ENCODE measurements around the gene ARHGEF38.

ARHGEF38 gene

DNA sequence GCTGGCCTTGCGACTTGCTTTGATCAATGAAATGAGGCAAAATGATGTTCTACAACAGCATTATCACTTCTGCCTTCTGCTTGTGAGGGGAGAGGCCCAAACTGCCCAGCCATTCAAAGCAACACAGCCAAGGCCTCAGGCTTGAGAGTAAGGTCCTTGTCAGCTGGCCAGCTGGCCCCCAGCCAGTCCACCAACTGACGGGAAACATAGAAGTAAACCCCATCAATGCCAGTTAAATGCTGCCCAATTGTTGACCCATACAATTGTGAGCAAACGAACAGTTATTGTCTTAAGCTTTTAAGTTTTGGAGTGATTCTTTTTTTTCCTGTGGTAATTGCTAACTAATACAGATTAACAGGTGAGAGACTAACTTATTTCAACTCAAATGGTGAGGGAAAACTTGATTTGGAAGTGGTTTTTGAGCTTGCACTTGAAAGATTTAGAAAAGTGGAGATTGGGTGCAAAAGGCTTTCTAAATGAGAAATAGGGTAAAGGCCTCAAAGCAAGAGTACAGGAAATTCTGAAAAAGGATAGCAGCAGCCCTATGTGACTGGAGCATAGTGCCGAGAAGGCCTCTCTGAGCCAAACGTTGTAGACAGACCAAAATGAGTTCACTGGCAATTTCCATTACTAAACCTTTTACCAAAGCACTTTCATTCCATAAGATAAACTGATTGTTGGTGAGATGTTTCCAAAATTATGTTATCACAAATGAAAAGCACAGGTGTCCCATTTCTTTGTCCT, 66.9 kb downstream of the ARHGEF38 start:
- Histone ChIP-seq H3K27me3 (replicated peaks) (no peaks in the 10 kb centered on the region), H3K27ac (no peak overlapping the region), H3K36me3 (replicated peaks) (no peaks in the 10 kb centered on the region), H3K4me3 (ENCODE audit: low read depth, low read length) (no peak overlapping the region)
- TF ChIP-seq, protein P1, sequence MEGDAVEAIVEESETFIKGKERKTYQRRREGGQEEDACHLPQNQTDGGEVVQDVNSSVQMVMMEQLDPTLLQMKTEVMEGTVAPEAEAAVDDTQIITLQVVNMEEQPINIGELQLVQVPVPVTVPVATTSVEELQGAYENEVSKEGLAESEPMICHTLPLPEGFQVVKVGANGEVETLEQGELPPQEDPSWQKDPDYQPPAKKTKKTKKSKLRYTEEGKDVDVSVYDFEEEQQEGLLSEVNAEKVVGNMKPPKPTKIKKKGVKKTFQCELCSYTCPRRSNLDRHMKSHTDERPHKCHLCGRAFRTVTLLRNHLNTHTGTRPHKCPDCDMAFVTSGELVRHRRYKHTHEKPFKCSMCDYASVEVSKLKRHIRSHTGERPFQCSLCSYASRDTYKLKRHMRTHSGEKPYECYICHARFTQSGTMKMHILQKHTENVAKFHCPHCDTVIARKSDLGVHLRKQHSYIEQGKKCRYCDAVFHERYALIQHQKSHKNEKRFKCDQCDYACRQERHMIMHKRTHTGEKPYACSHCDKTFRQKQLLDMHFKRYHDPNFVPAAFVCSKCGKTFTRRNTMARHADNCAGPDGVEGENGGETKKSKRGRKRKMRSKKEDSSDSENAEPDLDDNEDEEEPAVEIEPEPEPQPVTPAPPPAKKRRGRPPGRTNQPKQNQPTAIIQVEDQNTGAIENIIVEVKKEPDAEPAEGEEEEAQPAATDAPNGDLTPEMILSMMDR (IDR thresholded peaks at IDR 0.05; ENCODE audit: low read depth, low read length, missing control alignments), result no peak
- in situ Hi-C loops (cut with HindIII; ENCODE audit: low pct_ligation_motif_present, low sequenced_read_pairs), result no loop called here
- DNase-seq, result no peak

DNA sequence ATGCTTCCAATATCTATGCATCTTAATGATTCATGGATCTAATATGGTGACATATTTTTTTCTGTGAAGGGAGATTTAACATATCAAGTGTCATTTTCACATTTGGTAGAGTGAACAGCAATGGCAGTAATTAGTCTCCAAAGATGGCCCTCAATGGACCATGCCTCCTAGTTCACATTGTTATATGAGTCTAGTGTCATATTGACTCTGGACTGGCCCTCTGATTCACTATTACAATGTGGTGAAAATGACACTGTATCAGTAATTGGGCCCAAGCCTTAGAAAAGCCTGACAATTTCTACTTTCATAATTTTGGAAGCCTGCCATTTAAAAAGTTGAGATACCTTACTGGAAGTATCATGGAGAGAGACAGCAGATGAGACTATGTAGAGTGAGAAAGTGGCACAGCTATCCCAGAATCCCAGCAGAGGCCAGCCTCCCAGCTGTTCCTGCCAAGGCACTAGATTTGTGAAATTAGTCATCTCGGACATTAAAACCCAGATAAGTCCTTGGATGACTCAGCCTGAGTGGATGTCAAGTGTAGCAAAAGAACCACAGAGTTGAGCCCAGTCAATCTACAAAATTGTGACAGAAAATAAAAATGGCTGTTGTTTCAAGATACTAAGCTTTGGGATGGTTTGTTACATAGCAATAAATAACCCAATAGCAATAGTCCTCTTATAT, 68.4 kb downstream of the ARHGEF38 start:
- H3K27me3 ChIP-seq (replicated peaks), result no peaks in the 10 kb centered on the region
- TF ChIP-seq, protein P1 (IDR thresholded peaks at IDR 0.05; ENCODE audit: low read depth, low read length, missing control alignments), result no peak
- H3K36me3 ChIP-seq (replicated peaks), result no peaks in the 10 kb centered on the region
- H3K4me3 ChIP-seq (ENCODE audit: low read depth, low read length), result no peak overlapping the region
- peak overlapping the region; percentile 15 for H3K27ac ChIP-seq
- DNase-seq, result peak; percentile 95
- in situ Hi-C loops (cut with HindIII; ENCODE audit: low pct_ligation_motif_present, low sequenced_read_pairs), result no loop called here

DNA sequence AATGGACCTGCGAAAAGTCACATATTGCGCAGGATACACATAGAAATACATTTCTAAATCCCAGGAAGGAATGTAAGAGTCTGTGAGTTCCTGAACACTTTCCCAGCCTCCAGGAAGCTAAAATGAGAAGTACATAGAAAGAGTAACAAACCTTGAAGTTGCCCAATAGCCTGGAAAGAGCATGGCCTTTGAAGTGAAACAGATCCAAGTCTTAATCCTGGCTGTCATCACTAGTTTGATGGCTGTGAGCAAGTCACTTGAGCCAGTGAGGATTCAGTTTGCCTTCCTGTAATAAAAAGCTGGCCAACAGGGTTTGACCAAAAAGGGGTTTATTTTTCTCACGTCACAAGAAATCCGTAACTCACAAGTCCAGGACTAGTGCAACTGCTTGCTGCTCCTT, 69.8 kb downstream of the ARHGEF38 start:
- in situ Hi-C loops (cut with HindIII; ENCODE audit: low pct_ligation_motif_present, low sequenced_read_pairs), result no loop called here
- H3K27me3 ChIP-seq (replicated peaks), result no peaks in the 10 kb centered on the region
- H3K4me3 ChIP-seq (ENCODE audit: low read depth, low read length), result no peak overlapping the region
- TF ChIP-seq, protein P1 (IDR thresholded peaks at IDR 0.05; ENCODE audit: low read depth, low read length, missing control alignments), result no peak
- no peak for DNase-seq
- H3K36me3 ChIP-seq (replicated peaks), result no peaks in the 10 kb centered on the region
- no peak overlapping the region for H3K27ac ChIP-seq

DNA sequence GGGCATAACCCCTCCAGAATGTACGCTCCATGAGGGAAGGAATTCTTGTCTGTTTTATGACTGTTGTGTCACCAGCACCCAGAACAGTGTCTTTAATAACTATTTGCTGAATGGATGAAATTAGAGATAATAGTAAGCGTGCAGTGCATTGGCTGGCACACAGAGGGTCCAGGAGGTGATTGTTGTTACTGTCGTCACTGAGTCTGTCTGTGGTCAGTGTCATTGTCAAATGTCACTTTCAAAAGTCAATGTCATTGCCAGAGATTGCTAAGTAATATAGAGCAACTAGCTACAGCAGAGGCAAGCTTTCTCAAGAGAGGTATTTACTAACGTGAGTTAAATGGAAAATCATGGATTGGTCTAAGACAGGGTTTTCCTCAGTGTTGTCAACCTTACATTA, 70.7 kb downstream of the ARHGEF38 start:
- TF ChIP-seq, protein P1 (IDR thresholded peaks at IDR 0.05; ENCODE audit: low read depth, low read length, missing control alignments), result no peak
- DNase-seq, result no peak
- Histone ChIP-seq H3K27me3 (replicated peaks) (no peaks in the 10 kb centered on the region), H3K4me3 (ENCODE audit: low read depth, low read length) (no peak overlapping the region), H3K27ac (peak overlapping the region; percentile 43), H3K36me3 (replicated peaks) (no peaks in the 10 kb centered on the region)
- in situ Hi-C loops (cut with HindIII; ENCODE audit: low pct_ligation_motif_present, low sequenced_read_pairs), result no loop called here

DNA sequence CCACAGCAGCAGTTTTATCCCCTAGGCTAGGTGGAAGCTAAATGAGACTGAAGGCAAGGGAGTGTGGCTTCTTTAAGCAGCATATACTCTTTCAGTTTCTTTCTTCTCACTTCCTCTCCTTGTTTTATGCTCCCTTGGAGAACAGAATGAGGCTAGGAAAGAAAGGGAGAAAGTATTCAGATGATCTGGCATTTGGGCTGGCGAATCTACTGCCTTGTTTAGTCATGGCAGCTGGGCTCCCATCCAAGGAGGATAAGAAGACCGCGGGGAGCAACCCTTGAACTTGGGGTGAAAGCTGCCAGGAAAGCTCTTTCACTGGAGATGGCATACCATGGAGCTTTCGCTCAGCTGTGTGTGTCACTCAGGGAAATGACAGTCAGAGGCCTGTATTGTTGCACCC, 72.1 kb downstream of the ARHGEF38 start:
- Histone ChIP-seq H3K27ac (peak overlapping the region; percentile 46), H3K4me3 (ENCODE audit: low read depth, low read length) (no peak overlapping the region), H3K27me3 (replicated peaks) (no peaks in the 10 kb centered on the region), H3K36me3 (replicated peaks) (no peaks in the 10 kb centered on the region)
- in situ Hi-C loops (cut with HindIII; ENCODE audit: low pct_ligation_motif_present, low sequenced_read_pairs), result no loop called here
- TF ChIP-seq, protein P1 (IDR thresholded peaks at IDR 0.05; ENCODE audit: low read depth, low read length, missing control alignments), result no peak
- DNase-seq, result peak; percentile 80

Data from brain microvascular endothelial cell (primary cell).